Thyroid gland (tissue), 4 donors: ENCODE measurements around the gene EPHX1.

Source experiments
- CTCF ChIP-seq, 6 experiments: fragments of 200-600 bp in 3 of 6; fragments of 450-650 bp in 3 of 6; sonication (generic) in 3 of 6; IDR thresholded peaks; one replicate each; pipeline ENCODE4 v1.5.1; 2016 to 2019; ENCODE audit warnings: antibody characterized with exemption in 6 of 6, mild to moderate bottlenecking in 2 of 6, inconsistent platforms in 1 of 6, moderate library complexity in 1 of 6
- POLR2A ChIP-seq, 2 donors: fragments of 450-650 bp; IDR thresholded peaks; one replicate each; pipeline ENCODE4 v1.6.1; 2017; ENCODE audit warnings: antibody characterized with exemption in 2 of 2, mild to moderate bottlenecking in 2 of 2, moderate library complexity in 1 of 2

GRCh38 chr1:225763716-225764548 lies 46.0 kb upstream of the EPHX1 start:
- TF ChIP-seq POLR2A (IDR thresholded peaks at IDR 0.05) (no peak), CTCF (IDR thresholded peaks at IDR 0.05) (no peak)
